Endothelial cell of umbilical vein (primary cell): ENCODE measurements around the gene FSTL4. TPM values are rescaled to one million over a fixed set of nuclear protein-coding genes. Genes with fewer than 3 reads are reported as not detected.

ENCODE experiments used
- BruUV-seq: library from RNA; stranded (reverse); fragments of 400-500 nt; replicated peaks from 2 replicates; lab custom pipeline; 2021; lab: Mats Ljungman, UMichigan
- CTCF ChIA-PET: fragments of 300-600, 350-600 bp; sonication (Branson Sonifier 250); formaldehyde crosslinking; loops from one replicate; lab custom pipeline; 2021; ENCODE audit warnings: antibody characterized with exemption, inconsistent platforms; lab: Charles Lee
- POLR2A ChIA-PET: fragments of 300-600, 350-600 bp; sonication (Branson Sonifier 250); formaldehyde crosslinking; loops from one replicate; lab custom pipeline; 2021; ENCODE audit warnings: antibody characterized with exemption, inconsistent platforms; lab: Charles Lee
- DNase-seq: peaks from one replicate; pipeline ENCODE4 v3.0.0-alpha.2; 2011; ENCODE audit warnings: low read depth, low spot score
- FAIRE-seq: peaks from 2 replicates; lab custom pipeline; 2011; peaks lifted over from hg19 to GRCh38; lab: Jason Lieb, UNC
- H2AFZ ChIP-seq: 2 replicates; pipeline ENCODE4 v1.6.0; 2012; ENCODE audit warnings: low read depth, low read length, control low read depth, inconsistent platforms
- H3K27ac ChIP-seq: 2 replicates; pipeline ENCODE4 v1.5.1; 2011; ENCODE audit warnings: low read depth, mild to moderate bottlenecking, control low read depth, low read length, moderate library complexity; ENCODE audit not compliant: insufficient read depth
- H3K27me3 ChIP-seq, 2 experiments: 2 replicates each; pipeline versions ENCODE4 v1.6.0 to v1.6.1; 2011; ENCODE audit warnings: low read length in 2 of 2, mixed read lengths in 1 of 2; ENCODE audit not compliant: control insufficient read depth in 2 of 2, insufficient read depth in 2 of 2
- H3K36me3 ChIP-seq, 2 experiments: 2 replicates in 1 of 2; 3 replicates in 1 of 2; pipeline ENCODE4 v1.5.1; 2011; ENCODE audit warnings: low read length in 2 of 2, mild to moderate bottlenecking in 1 of 2, moderate library complexity in 1 of 2; ENCODE audit not compliant: control insufficient read depth in 2 of 2, insufficient read depth in 2 of 2; ENCODE audit errors: extremely low read depth in 1 of 2
- H3K4me1 ChIP-seq: 3 replicates; pipeline ENCODE4 v1.5.1; 2011; ENCODE audit warnings: mild to moderate bottlenecking, low read length; ENCODE audit not compliant: control insufficient read depth, insufficient read depth; ENCODE audit errors: extremely low read depth
- H3K4me2 ChIP-seq: 2 replicates; pipeline ENCODE4 v1.6.1; 2011; ENCODE audit warnings: low read length, control low read depth, mixed read lengths; ENCODE audit not compliant: insufficient read depth
- H3K4me3 ChIP-seq, 3 experiments: fragments of 200-600 bp in 1 of 3; sonication (generic), shearing (Covaris generic) in 1 of 3; replicated peaks in 1 of 3; 2 replicates each; pipeline ENCODE4 v1.5.1; 2011 to 2016; ENCODE audit warnings: control low read depth in 3 of 3, low read length in 3 of 3, mild to moderate bottlenecking in 2 of 3, inconsistent platforms in 1 of 3, low read depth in 1 of 3, moderate library complexity in 1 of 3; ENCODE audit not compliant: insufficient read depth in 1 of 3
- H3K79me2 ChIP-seq: 2 replicates; pipeline ENCODE4 v1.6.0; 2012; ENCODE audit warnings: low read length, inconsistent platforms; ENCODE audit not compliant: control insufficient read depth, insufficient read depth
- H3K9ac ChIP-seq: replicated peaks from 2 replicates; pipeline ENCODE3; 2011; ENCODE audit warnings: low read length, control low read depth; ENCODE audit not compliant: insufficient read depth; ENCODE audit errors: extremely low read depth
- H3K9me1 ChIP-seq: replicated peaks from 3 replicates; pipeline ENCODE4 v1.6.0; 2011; ENCODE audit warnings: mild to moderate bottlenecking, low read length; ENCODE audit not compliant: control insufficient read depth, insufficient read depth; ENCODE audit errors: extremely low read depth
- H3K9me3 ChIP-seq: replicated peaks from 2 replicates; pipeline ENCODE4 v1.5.1; 2012; ENCODE audit warnings: low read length, inconsistent platforms; ENCODE audit not compliant: control insufficient read depth, insufficient read depth
- H4K20me1 ChIP-seq: replicated peaks from 2 replicates; pipeline ENCODE3; 2011; ENCODE audit warnings: mild to moderate bottlenecking, low read length; ENCODE audit not compliant: control insufficient read depth, insufficient read depth; ENCODE audit errors: extremely low read depth
- EZH2 ChIP-seq: IDR thresholded peaks from 2 replicates; pipeline ENCODE4 v1.6.1; 2012; ENCODE audit warnings: borderline replicate concordance, low read depth, mild to moderate bottlenecking, moderate library complexity, low read length, inconsistent platforms; ENCODE audit not compliant: severe bottlenecking
- FOS ChIP-seq: IDR thresholded peaks from 2 replicates; pipeline ENCODE4 v1.6.1; 2011; ENCODE audit warnings: mild to moderate bottlenecking, low read length, moderate library complexity, borderline replicate concordance; ENCODE audit not compliant: insufficient read depth
- GATA2 ChIP-seq: IDR thresholded peaks from 2 replicates; pipeline ENCODE4 v1.7.0; 2011; ENCODE audit warnings: low read depth, mild to moderate bottlenecking, moderate library complexity, mixed read lengths, low read length; ENCODE audit not compliant: insufficient read length, insufficient read depth
- JUN ChIP-seq: IDR thresholded peaks from 2 replicates; pipeline ENCODE4 v1.6.1; 2011; ENCODE audit warnings: borderline replicate concordance, low read depth; ENCODE audit not compliant: insufficient read length, insufficient read depth
- MYC ChIP-seq: IDR thresholded peaks from one replicate; pipeline ENCODE4 v1.6.1; 2011; ENCODE audit warnings: mild to moderate bottlenecking, low read depth, low read length
- POLR2A ChIP-seq: IDR thresholded peaks from 2 replicates; pipeline ENCODE4 v1.6.1; 2012; ENCODE audit warnings: low read depth, mild to moderate bottlenecking, control low read depth, low read length
- POLR2AphosphoS5 ChIP-seq: IDR thresholded peaks from 2 replicates; pipeline ENCODE4 v1.6.1; 2012; ENCODE audit warnings: low read depth, mild to moderate bottlenecking, control low read depth, low read length, moderate library complexity; ENCODE audit not compliant: insufficient read depth
- dilution Hi-C: fragments of 300-500 bp; cut with MboI; formaldehyde crosslinking; loops from one replicate; pipeline ENCODE4 v1.15.0; 2019; ENCODE audit warnings: low sequenced_read_pairs; ENCODE audit not compliant: extremely low pct_ligation_motif_present
- intact Hi-C: fragments of 100-400 bp; cut with micrococcal nuclease; formaldehyde crosslinking; loops from one replicate; pipeline ENCODE4 v1.10.0; 2022
- polyA plus RNA-seq, 4 experiments: library from polyadenylated mRNA; depleted of rRNA in 3 of 4; stranded (reverse) in 3 of 4; unstranded in 1 of 4; fragments of >200 nt; gene quantifications; 2 replicates each; pipeline versions ENCODE4 v1.2.1 to v1.2.3, GENCODE V29; 2011 to 2012; ENCODE audit warnings: missing spikeins in 1 of 4
- total RNA-seq: library from RNA; stranded (reverse); gene quantifications from 2 replicates; pipeline ENCODE4 v1.2.3, GENCODE V29; 2021
- TF ChIP-seq, protein P1 (sequence below): IDR thresholded peaks from 2 replicates; pipeline ENCODE4 v1.6.1; 2011; ENCODE audit not compliant: insufficient read depth, insufficient read length
- TF ChIP-seq, protein P2 (sequence below), 2 donors: IDR thresholded peaks; 1 replicate in 1 of 2; 2 replicates in 1 of 2; pipeline ENCODE4 v1.5.1; 2011; ENCODE audit warnings: low read length in 2 of 2, mild to moderate bottlenecking in 2 of 2, moderate library complexity in 2 of 2, control low read depth in 1 of 2, inconsistent platforms in 1 of 2, low read depth in 1 of 2; ENCODE audit not compliant: insufficient read depth in 1 of 2; ENCODE audit errors: extremely low read depth in 1 of 2

FSTL4 gene
- total and polyA plus RNA-seq, 2 donors (not counting 3 experiments of a cell fraction or from before 2014, with no cell fraction given), result 0.18 TPM; not detected in 1

DNA sequence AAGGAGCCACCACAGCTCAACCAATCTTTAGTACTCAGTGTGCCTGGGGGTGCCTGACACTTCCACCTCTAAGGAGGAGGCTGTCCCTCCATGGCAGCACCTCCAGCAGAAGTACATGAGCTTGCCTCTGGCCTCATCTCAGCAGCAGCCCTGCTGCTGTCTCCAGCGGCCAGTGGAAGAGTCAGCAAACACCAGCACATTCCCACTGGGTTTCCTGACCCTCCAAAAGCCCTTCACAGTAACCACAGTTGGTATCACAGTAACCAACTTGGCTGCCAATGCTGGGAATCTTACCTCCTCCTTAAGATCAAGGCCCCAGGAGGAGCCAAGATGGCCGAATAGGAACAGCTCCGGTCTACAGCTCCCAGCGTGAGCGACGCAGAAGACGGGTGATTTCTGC, 29.4 kb downstream of the FSTL4 start:
- no peaks in the 10 kb centered on the region for H3K36me3 ChIP-seq
- no peaks in the 10 kb centered on the region for H3K27me3 ChIP-seq
- H3K4me3 ChIP-seq, result no peak overlapping the region
- FAIRE-seq (no peak), DNase-seq (no peak)
- dilution Hi-C loops, result no loop called here
- no peaks in the 10 kb centered on the region for H3K4me1 ChIP-seq
- H3K9me1 ChIP-seq, result no peaks in the 10 kb centered on the region
- ChIA-PET POLR2A (no interaction called here), CTCF (no interaction called here)
- no peaks in the 10 kb centered on the region for H3K9me3 ChIP-seq
- no peak overlapping the region for H3K9ac ChIP-seq
- TF ChIP-seq MYC (no peak), GATA2 (no peak), POLR2A (no peak)
- TF ChIP-seq, protein P1, sequence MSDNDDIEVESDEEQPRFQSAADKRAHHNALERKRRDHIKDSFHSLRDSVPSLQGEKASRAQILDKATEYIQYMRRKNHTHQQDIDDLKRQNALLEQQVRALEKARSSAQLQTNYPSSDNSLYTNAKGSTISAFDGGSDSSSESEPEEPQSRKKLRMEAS, result no peak
- intact Hi-C loops, result no loop called here
- no peak overlapping the region for H2AFZ ChIP-seq
- H4K20me1 ChIP-seq, result no peaks in the 10 kb centered on the region
- no TSS peak for BruUV-seq
- no peak overlapping the region for H3K27ac ChIP-seq
- no peak overlapping the region for H3K4me2 ChIP-seq
- no peaks in the 10 kb centered on the region for H3K79me2 ChIP-seq

DNA sequence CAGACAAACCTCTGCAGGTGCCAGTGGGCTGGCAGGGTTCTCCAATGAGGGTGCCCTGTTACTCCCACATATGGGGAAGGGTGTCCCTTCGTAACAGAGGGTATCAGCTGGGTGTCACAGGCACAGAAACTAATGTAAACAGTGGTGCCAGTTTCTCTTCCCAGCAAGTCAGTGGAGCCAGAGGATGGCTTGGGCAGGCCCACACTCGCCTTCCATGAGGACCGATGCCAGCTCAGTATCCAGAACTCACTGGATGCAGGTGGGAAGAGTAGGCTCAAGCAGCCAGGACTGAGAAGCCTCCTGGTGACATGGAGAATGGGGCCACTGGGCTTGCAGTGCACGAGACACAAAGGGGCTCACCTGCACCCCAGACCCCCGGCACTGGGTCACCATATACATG, 30.4 kb downstream of the FSTL4 start:
- CTCF ChIA-PET, result no interaction called here
- Histone ChIP-seq H3K27me3 (no peaks in the 10 kb centered on the region), H4K20me1 (no peaks in the 10 kb centered on the region), H3K36me3 (no peaks in the 10 kb centered on the region), H3K4me2 (no peak overlapping the region), H3K4me1 (no peaks in the 10 kb centered on the region), H3K27ac (no peak overlapping the region), H2AFZ (no peak overlapping the region), H3K9ac (no peak overlapping the region), H3K9me1 (no peaks in the 10 kb centered on the region), H3K79me2 (no peaks in the 10 kb centered on the region), H3K9me3 (no peaks in the 10 kb centered on the region), H3K4me3 (no peak overlapping the region)
- TF ChIP-seq EZH2 (no peak), POLR2AphosphoS5 (no peak), GATA2 (no peak), MYC (no peak), JUN (no peak), FOS (no peak), POLR2A (no peak)
- TF ChIP-seq, protein P1, result no peak
- TF ChIP-seq, protein P2, sequence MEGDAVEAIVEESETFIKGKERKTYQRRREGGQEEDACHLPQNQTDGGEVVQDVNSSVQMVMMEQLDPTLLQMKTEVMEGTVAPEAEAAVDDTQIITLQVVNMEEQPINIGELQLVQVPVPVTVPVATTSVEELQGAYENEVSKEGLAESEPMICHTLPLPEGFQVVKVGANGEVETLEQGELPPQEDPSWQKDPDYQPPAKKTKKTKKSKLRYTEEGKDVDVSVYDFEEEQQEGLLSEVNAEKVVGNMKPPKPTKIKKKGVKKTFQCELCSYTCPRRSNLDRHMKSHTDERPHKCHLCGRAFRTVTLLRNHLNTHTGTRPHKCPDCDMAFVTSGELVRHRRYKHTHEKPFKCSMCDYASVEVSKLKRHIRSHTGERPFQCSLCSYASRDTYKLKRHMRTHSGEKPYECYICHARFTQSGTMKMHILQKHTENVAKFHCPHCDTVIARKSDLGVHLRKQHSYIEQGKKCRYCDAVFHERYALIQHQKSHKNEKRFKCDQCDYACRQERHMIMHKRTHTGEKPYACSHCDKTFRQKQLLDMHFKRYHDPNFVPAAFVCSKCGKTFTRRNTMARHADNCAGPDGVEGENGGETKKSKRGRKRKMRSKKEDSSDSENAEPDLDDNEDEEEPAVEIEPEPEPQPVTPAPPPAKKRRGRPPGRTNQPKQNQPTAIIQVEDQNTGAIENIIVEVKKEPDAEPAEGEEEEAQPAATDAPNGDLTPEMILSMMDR (IDR thresholded peaks at IDR 0.05; ENCODE audit: extremely low read depth in 1 of 2, insufficient read depth in 1 of 2, low read depth in 1 of 2, low read length in 2 of 2), result no peak
- DNase-seq (no peak), FAIRE-seq (no peak)
- intact Hi-C loops, result no loop called here
- BruUV-seq, result no TSS peak
- dilution Hi-C loops, result no loop called here
- POLR2A ChIA-PET, result no interaction called here
